GM20431 (cell line): Measurements from ENCODE around the gene CERKL.

Experiments used
- in situ Hi-C: fragments of 300-500 bp; cut with MseI, MboI; formaldehyde crosslinking; loops from one replicate; pipeline ENCODE4 v1.15.0; 2020; ENCODE audit warnings: low sequenced_read_pairs; ENCODE audit not compliant: unreplicated experiment

The CERKL gene

GRCh38 chr2:181632733-181633401, 24.0 kb downstream of the CERKL start:
- in situ Hi-C loops: no loop called here

- in situ Hi-C loops: no loop called here
Measured at GRCh38 chr2:181628590-181629585, 28.0 kb downstream of the CERKL start.

GRCh38 chr2:181627545-181627944, 29.4 kb downstream of the CERKL start:
- in situ Hi-C loops: no loop called here

GRCh38 chr2:181626671-181627070, 30.2 kb downstream of the CERKL start:
- in situ Hi-C loops: no loop called here

GRCh38 chr2:181623159-181623558, 33.7 kb downstream of the CERKL start:
- in situ Hi-C loops: no loop called here

GRCh38 chr2:181621779-181622490, 35.0 kb downstream of the CERKL start:
- in situ Hi-C loops: no loop called here

- in situ Hi-C loops: no loop called here
Measured at GRCh38 chr2:181619516-181619915, 37.4 kb downstream of the CERKL start.

- in situ Hi-C loops: no loop called here
Measured at GRCh38 chr2:181616715-181617114, 40.2 kb downstream of the CERKL start.

- in situ Hi-C loops: no loop called here
Measured at GRCh38 chr2:181614874-181615638, 41.8 kb downstream of the CERKL start.

GRCh38 chr2:181613241-181613640, 43.7 kb downstream of the CERKL start:
- in situ Hi-C loops: no loop called here

GRCh38 chr2:181607629-181608590, 49.0 kb downstream of the CERKL start:
- in situ Hi-C loops: no loop called here

GRCh38 chr2:181605889-181606837, 50.7 kb downstream of the CERKL start:
- in situ Hi-C loops: no loop called here

GRCh38 chr2:181602017-181602416, 54.9 kb downstream of the CERKL start:
- in situ Hi-C loops: no loop called here

GRCh38 chr2:181596556-181596955, 60.3 kb downstream of the CERKL start:
- in situ Hi-C loops: no loop called here

GRCh38 chr2:181594322-181594721, 62.6 kb downstream of the CERKL start:
- in situ Hi-C loops: no loop called here

GRCh38 chr2:181589779-181590178, 67.1 kb downstream of the CERKL start:
- in situ Hi-C loops: no loop called here

GRCh38 chr2:181588546-181588945, 68.4 kb downstream of the CERKL start:
- in situ Hi-C loops: no loop called here
